HG02840 (cell line): Measurements from ENCODE around the gene LAMB3.

Experiments used
- ATAC-seq: cut with Tn5 transposase; IDR thresholded peaks from one replicate; pipeline ENCODE4 v1.9.1; 2021; ENCODE audit warnings: mild to moderate bottlenecking, moderate library complexity, moderate number of reproducible peaks; ENCODE audit not compliant: unreplicated experiment, low FRiP score

Gene LAMB3

GRCh38 chr1:209667103-209667502 is 14.9 kb upstream of the LAMB3 start:
- no peak for ATAC-seq

- ATAC-seq, result no peak
These were observed 10.7 kb upstream of the LAMB3 start for GRCh38 chr1:209662879-209663327.

- ATAC-seq, result no peak
These were observed 8.8 kb upstream of the LAMB3 start for GRCh38 chr1:209661071-209661470.

- peak; percentile 63 for ATAC-seq
These were observed 7.7 kb upstream of the LAMB3 start for GRCh38 chr1:209659909-209660308.

GRCh38 chr1:209657918-209658317 is 5.7 kb upstream of the LAMB3 start:
- ATAC-seq, result no peak

- ATAC-seq, result no peak
These were observed 5.1 kb upstream of the LAMB3 start for GRCh38 chr1:209657140-209657879.

- no peak for ATAC-seq
These were observed 3.4 kb upstream of the LAMB3 start for GRCh38 chr1:209655411-209656231.

GRCh38 chr1:209653915-209654351 is 1.7 kb upstream of the LAMB3 start:
- no peak for ATAC-seq

- ATAC-seq, result no peak
These were observed 712 bp upstream of the LAMB3 start for GRCh38 chr1:209652873-209653401.

- no peak for ATAC-seq
These were observed 1.1 kb downstream of the LAMB3 start for GRCh38 chr1:209651138-209651587.

GRCh38 chr1:209650454-209650853 is 1.8 kb downstream of the LAMB3 start:
- no peak for ATAC-seq

GRCh38 chr1:209648931-209649776 is 3.1 kb downstream of the LAMB3 start:
- ATAC-seq, result no peak

- no peak for ATAC-seq
These were observed 3.9 kb downstream of the LAMB3 start for GRCh38 chr1:209648346-209648745.

GRCh38 chr1:209647156-209647555 is 5.1 kb downstream of the LAMB3 start:
- no peak for ATAC-seq

- no peak for ATAC-seq
These were observed 5.7 kb downstream of the LAMB3 start for GRCh38 chr1:209646558-209646957.

- no peak for ATAC-seq
These were observed 6.4 kb downstream of the LAMB3 start for GRCh38 chr1:209645574-209646452.

- ATAC-seq, result no peak
These were observed 8.8 kb downstream of the LAMB3 start for GRCh38 chr1:209643285-209644020.

GRCh38 chr1:209642816-209643215 is 9.4 kb downstream of the LAMB3 start:
- ATAC-seq, result no peak

GRCh38 chr1:209641832-209642172 is 10.4 kb downstream of the LAMB3 start:
- ATAC-seq, result no peak
